Tibial nerve (tissue), 4 donors: ENCODE results near the gene FXYD2.

ENCODE experiments used
- EP300 ChIP-seq, 2 donors: sonication (generic); formaldehyde crosslinking; IDR thresholded peaks; one replicate each; pipeline ENCODE4 v1.6.1; 2017; ENCODE audit warnings: antibody characterized with exemption in 2 of 2, mild to moderate bottlenecking in 1 of 2
- POLR2A ChIP-seq, 2 donors: fragments of 450-650 bp; IDR thresholded peaks; one replicate each; pipeline ENCODE4 v1.6.1; 2017; ENCODE audit warnings: antibody characterized with exemption in 2 of 2, mild to moderate bottlenecking in 2 of 2, moderate library complexity in 2 of 2
- TF ChIP-seq, protein P1 (sequence below), 5 experiments: fragments of 200-600 bp in 3 of 5; fragments of 450-650 bp in 2 of 5; sonication (generic) in 3 of 5; IDR thresholded peaks; one replicate each; pipeline ENCODE4 v1.5.1; 2016 to 2019; ENCODE audit warnings: antibody characterized with exemption in 5 of 5, mild to moderate bottlenecking in 3 of 5, moderate library complexity in 2 of 5

DNA sequence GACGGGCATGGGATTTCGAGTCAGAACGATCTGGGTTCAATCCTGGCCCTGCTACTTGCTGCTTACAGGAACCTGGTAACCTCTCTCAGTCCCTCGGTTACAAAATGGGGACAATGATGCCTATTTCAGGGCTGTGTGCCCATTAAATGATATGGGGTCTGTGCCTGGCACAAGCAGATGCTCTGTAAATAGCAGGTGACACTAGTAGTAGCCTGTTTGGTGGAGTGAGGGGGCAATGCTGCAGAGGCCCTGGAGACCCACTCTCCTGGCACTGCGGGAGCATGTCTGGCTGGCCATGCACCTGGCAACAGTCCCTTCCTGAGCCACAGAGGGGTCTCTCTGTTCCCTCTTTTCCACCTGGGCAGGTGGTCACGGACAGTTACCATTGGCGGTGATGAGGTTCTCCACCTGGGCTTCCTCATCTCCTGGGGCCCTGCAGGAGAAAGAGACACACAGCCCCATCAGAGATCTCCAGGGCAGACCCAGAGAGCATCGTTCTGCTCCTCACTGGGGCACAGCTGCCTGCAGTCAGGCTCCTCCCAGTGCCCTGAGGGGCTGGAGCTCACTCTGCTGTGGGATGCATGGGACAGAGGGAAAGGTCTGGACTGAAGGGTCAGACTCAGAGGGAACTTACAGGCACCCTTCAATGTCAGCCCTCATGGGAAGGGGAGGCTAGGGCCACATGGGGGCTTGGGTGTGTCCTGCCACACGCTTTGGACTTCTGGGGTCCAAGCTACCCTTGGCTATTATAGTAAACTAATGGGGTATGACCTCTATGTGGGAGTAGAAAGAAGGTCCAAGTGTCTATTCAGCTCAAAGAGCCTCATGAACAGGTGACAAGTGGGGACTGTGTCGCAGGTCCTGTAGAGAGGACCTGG is 15.6 kb upstream of the FXYD2 start:
- TF ChIP-seq, protein P1, sequence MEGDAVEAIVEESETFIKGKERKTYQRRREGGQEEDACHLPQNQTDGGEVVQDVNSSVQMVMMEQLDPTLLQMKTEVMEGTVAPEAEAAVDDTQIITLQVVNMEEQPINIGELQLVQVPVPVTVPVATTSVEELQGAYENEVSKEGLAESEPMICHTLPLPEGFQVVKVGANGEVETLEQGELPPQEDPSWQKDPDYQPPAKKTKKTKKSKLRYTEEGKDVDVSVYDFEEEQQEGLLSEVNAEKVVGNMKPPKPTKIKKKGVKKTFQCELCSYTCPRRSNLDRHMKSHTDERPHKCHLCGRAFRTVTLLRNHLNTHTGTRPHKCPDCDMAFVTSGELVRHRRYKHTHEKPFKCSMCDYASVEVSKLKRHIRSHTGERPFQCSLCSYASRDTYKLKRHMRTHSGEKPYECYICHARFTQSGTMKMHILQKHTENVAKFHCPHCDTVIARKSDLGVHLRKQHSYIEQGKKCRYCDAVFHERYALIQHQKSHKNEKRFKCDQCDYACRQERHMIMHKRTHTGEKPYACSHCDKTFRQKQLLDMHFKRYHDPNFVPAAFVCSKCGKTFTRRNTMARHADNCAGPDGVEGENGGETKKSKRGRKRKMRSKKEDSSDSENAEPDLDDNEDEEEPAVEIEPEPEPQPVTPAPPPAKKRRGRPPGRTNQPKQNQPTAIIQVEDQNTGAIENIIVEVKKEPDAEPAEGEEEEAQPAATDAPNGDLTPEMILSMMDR (IDR thresholded peaks at IDR 0.05), result no peak
- no peak for TF ChIP-seq EP300 (IDR thresholded peaks at IDR 0.05)
- no peak for TF ChIP-seq POLR2A (IDR thresholded peaks at IDR 0.05)
